Measurements from ENCODE around the gene CTSC. TPM values are rescaled to one million over a fixed set of nuclear protein-coding genes. Genes with fewer than 3 reads are reported as not detected.

Gene CTSC
- total RNA-seq, 1 experiment from 2014 or later = 38.0 TPM

DNA sequence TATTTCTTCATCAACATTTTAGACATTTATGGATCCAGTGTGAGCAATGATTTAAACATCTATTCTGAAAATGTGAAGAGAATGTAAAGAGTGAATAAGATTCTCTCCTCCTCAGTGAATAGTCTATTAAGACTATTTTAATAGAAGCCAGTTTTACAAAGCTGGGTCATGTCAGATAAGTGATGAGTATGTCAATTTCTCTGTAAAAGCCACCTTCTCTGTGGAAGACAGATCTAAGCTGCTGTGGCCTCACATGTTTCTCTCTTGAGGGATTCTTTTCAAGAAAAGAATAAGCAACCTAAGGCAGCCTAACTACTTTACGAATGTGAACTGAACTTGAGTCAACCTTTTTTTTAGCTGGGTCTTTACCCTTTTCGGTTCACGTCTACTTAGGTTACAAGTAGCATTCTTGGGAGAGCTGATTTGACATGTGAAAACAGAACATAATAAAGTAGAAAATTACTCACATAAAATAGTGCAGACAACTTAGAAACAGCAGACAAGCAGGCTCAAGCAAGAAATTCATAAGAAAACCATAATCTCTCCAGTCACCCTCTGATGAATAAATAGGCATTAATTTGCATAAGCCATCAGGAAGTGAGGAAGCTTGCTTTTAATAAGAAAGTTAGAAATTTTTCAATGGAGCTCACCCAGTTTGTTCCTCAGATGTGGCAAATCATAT lies 9.9 kb downstream of the CTSC start (continued):
- no peak for TF ChIP-seq FOSL1 (IDR thresholded peaks at IDR 0.05; ENCODE audit: low read depth)
- TF ChIP-seq ELF1 (IDR thresholded peaks at IDR 0.05; ENCODE audit: borderline replicate concordance, low read depth) = no peak
- TF ChIP-seq, protein P1, sequence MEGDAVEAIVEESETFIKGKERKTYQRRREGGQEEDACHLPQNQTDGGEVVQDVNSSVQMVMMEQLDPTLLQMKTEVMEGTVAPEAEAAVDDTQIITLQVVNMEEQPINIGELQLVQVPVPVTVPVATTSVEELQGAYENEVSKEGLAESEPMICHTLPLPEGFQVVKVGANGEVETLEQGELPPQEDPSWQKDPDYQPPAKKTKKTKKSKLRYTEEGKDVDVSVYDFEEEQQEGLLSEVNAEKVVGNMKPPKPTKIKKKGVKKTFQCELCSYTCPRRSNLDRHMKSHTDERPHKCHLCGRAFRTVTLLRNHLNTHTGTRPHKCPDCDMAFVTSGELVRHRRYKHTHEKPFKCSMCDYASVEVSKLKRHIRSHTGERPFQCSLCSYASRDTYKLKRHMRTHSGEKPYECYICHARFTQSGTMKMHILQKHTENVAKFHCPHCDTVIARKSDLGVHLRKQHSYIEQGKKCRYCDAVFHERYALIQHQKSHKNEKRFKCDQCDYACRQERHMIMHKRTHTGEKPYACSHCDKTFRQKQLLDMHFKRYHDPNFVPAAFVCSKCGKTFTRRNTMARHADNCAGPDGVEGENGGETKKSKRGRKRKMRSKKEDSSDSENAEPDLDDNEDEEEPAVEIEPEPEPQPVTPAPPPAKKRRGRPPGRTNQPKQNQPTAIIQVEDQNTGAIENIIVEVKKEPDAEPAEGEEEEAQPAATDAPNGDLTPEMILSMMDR (IDR thresholded peaks at IDR 0.05 in 2 of 3, conservative IDR thresholded peaks at IDR 0.05 in 1 of 3; ENCODE audit: borderline replicate concordance in 1 of 3, insufficient read depth in 1 of 3, low read depth in 2 of 3, low read length in 2 of 3) = no peak
- no peak for TF ChIP-seq CBX3 (IDR thresholded peaks at IDR 0.05; ENCODE audit: low read depth)
- TF ChIP-seq POLR2AphosphoS5 (IDR thresholded peaks at IDR 0.05; ENCODE audit: low read depth, low read length) = no peak
- no peak for TF ChIP-seq TCF7L2 (IDR thresholded peaks at IDR 0.05; ENCODE audit: borderline replicate concordance, extremely low read depth, insufficient read depth, insufficient read length)
- no peak for TF ChIP-seq POLR2A (IDR thresholded peaks at IDR 0.05; ENCODE audit: borderline replicate concordance, extremely low read depth, insufficient read depth, insufficient read length)
- TF ChIP-seq SRF (IDR thresholded peaks at IDR 0.05; ENCODE audit: low read depth) = no peak

DNA sequence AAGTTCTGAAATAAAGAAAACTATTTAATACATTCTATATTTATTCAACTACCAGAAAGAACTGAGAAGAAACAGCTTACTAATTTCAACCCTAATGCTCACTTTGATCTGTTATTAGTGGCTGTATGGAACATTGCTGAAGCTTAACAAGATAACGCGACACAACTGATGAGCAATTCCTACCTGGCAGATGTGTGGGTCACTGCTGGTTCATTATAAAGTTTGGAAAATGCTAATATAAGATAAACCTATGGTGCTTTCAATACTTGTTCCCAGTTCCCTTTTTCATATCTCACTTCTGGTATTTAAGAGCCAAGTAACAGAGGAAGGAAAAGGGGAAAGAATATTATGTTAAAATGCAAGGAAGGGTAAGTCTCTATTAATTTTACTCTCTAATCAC lies 10.5 kb downstream of the CTSC start:
- no peak for ATAC-seq
- no peaks in the 10 kb centered on the region for H3K9me2 ChIP-seq (ENCODE audit: insufficient read depth)
- H3K79me2 ChIP-seq (ENCODE audit: insufficient read depth, low read length) = no peaks in the 10 kb centered on the region
- BruUV-seq (replicated peaks) = no TSS peak
- H3K9ac ChIP-seq (ENCODE audit: low read length) = no peak overlapping the region
- TF ChIP-seq POLR2A (IDR thresholded peaks at IDR 0.05; ENCODE audit: borderline replicate concordance, extremely low read depth, insufficient read depth, insufficient read length) (no peak), SIN3A (IDR thresholded peaks at IDR 0.05; ENCODE audit: low read depth) (no peak), EGR1 (IDR thresholded peaks at IDR 0.05; ENCODE audit: low read depth) (no peak), SRF (IDR thresholded peaks at IDR 0.05; ENCODE audit: low read depth) (no peak), ZFX (IDR thresholded peaks at IDR 0.05) (no peak), ELF1 (IDR thresholded peaks at IDR 0.05; ENCODE audit: borderline replicate concordance, low read depth) (no peak), CBX3 (IDR thresholded peaks at IDR 0.05; ENCODE audit: low read depth) (no peak), FOSL1 (IDR thresholded peaks at IDR 0.05; ENCODE audit: low read depth) (no peak), JUND (IDR thresholded peaks at IDR 0.05) (no peak), EZH2 (IDR thresholded peaks at IDR 0.05) (no peak), POLR2AphosphoS5 (IDR thresholded peaks at IDR 0.05; ENCODE audit: low read depth, low read length) (no peak), CEBPB (IDR thresholded peaks at IDR 0.05; ENCODE audit: low read depth) (no peak)
- TF ChIP-seq, protein P1 (IDR thresholded peaks at IDR 0.05 in 2 of 3, conservative IDR thresholded peaks at IDR 0.05 in 1 of 3; ENCODE audit: borderline replicate concordance in 1 of 3, insufficient read depth in 1 of 3, low read depth in 2 of 3, low read length in 2 of 3) = no peak
- TF ChIP-seq, protein P2, sequence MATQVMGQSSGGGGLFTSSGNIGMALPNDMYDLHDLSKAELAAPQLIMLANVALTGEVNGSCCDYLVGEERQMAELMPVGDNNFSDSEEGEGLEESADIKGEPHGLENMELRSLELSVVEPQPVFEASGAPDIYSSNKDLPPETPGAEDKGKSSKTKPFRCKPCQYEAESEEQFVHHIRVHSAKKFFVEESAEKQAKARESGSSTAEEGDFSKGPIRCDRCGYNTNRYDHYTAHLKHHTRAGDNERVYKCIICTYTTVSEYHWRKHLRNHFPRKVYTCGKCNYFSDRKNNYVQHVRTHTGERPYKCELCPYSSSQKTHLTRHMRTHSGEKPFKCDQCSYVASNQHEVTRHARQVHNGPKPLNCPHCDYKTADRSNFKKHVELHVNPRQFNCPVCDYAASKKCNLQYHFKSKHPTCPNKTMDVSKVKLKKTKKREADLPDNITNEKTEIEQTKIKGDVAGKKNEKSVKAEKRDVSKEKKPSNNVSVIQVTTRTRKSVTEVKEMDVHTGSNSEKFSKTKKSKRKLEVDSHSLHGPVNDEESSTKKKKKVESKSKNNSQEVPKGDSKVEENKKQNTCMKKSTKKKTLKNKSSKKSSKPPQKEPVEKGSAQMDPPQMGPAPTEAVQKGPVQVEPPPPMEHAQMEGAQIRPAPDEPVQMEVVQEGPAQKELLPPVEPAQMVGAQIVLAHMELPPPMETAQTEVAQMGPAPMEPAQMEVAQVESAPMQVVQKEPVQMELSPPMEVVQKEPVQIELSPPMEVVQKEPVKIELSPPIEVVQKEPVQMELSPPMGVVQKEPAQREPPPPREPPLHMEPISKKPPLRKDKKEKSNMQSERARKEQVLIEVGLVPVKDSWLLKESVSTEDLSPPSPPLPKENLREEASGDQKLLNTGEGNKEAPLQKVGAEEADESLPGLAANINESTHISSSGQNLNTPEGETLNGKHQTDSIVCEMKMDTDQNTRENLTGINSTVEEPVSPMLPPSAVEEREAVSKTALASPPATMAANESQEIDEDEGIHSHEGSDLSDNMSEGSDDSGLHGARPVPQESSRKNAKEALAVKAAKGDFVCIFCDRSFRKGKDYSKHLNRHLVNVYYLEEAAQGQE (IDR thresholded peaks at IDR 0.05; ENCODE audit: low read depth) = no peak
- POLR2A ChIA-PET = no interaction called here
- H3K27me3 ChIP-seq (ENCODE audit: insufficient read depth, low read length) = no peaks in the 10 kb centered on the region
- H3K4me2 ChIP-seq (ENCODE audit: low read length) = no peak overlapping the region
- intact Hi-C loops (cut with micrococcal nuclease) = no loop called here
- H3K4me3 ChIP-seq (replicated peaks in 1 of 2; ENCODE audit: low read depth in 1 of 2, low read length in 2 of 2) = no peak overlapping the region
- H3K36me3 ChIP-seq (ENCODE audit: control insufficient read depth in 1 of 2, insufficient read depth in 2 of 2, low read length in 2 of 2) = peaks cover 4 to 10% of the 10 kb centered on the region in 2 experiments; a peak in 3 of 4 replicates
- H3K4me1 ChIP-seq (ENCODE audit: control insufficient read depth in 1 of 2, insufficient read depth in 2 of 2, low read length in 2 of 2) = no peaks in the 10 kb centered on the region
- H4K20me1 ChIP-seq (ENCODE audit: insufficient read depth) = no peaks in the 10 kb centered on the region
- CTCF ChIA-PET = no interaction called here
- H2AFZ ChIP-seq (ENCODE audit: low read depth, low read length, poor library complexity, severe bottlenecking) = no peak overlapping the region
- no peaks in the 10 kb centered on the region for H3K9me3 ChIP-seq (ENCODE audit: control insufficient read depth in 1 of 2, insufficient read depth in 1 of 2, low read depth in 1 of 2, low read length in 2 of 2)
- H3K27ac ChIP-seq (ENCODE audit: low read depth, low read length) = no peak overlapping the region
- no peak for DNase-seq (ENCODE audit: low read depth, low spot score)
- RAD21 ChIA-PET (ENCODE audit: low non-redundant PET in 1 of 2, low total read pairs in 2 of 2, uncharacterized antibody in 2 of 2, unreplicated experiment in 2 of 2) = no interaction called here

Measured in HCT116 (cell line).